IPS-NIHi7 (cell line): ENCODE measurements around the gene MYDGF.

Experiments
- DNase-seq: peaks from one replicate; pipeline ENCODE4 v3.0.0; 2012; ENCODE audit warnings: mixed read lengths; ENCODE audit errors: extremely low spot score

The MYDGF gene

DNA sequence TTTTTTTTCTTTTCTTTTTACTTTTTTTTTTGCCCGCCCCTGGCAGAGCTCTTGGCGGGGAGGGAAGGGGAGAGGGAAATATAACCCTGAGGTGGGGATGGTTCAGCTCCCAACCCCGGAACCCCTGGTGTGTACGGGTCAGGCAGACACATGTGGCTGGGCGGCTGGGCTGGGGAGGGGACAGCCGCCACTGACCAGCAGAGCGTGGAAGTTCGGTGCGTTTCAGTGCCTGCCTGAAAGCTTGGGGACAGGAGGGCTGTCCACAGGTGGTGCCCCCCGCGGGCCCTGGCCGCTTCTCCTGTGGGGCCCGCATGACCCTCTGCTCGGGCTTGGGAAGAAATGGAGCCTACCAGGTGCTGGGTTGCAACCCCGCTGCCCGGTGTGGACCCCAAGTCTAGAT, 5.2 kb upstream of the MYDGF start:
- DNase-seq, result no peak

DNA sequence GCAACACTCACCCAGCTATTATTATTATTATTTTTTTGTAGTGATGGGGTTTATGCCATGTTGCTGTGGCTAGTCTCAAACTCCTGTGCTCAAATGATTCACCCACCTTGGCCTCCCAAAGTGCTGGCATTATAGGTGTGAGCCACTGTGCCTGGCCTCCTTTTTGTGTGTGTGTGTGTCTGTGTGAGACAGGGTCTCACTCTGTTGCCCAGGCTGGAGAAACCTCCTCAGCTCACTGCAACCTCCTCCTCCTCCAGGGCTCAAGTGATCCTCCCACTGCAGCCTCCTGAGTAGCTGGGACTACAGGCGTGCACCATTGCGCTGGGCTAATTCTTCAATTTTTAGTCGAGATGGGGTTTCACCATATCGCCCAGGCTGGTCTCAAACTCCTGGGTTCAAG, 3.6 kb upstream of the MYDGF start:
- DNase-seq, result no peak

DNA sequence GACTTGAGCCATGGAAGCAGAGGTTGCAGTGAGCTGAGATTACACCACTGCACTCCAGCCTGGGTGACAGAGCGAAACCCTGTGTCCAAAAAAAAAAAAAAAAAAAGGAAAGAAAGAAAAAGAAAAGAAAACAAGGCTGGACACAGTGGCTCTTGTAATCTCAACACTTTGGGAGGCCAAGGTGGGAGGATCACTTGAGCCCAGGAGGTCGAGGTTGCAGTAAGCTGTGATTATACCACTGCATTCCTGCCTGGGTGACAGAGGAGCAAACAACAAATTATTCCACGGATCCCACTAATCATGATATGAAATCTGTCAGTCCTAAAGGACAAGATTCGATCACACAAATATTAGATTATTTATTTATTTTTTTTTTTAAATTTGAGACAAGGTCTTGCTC, 3.1 kb upstream of the MYDGF start:
- DNase-seq, result no peak

DNA sequence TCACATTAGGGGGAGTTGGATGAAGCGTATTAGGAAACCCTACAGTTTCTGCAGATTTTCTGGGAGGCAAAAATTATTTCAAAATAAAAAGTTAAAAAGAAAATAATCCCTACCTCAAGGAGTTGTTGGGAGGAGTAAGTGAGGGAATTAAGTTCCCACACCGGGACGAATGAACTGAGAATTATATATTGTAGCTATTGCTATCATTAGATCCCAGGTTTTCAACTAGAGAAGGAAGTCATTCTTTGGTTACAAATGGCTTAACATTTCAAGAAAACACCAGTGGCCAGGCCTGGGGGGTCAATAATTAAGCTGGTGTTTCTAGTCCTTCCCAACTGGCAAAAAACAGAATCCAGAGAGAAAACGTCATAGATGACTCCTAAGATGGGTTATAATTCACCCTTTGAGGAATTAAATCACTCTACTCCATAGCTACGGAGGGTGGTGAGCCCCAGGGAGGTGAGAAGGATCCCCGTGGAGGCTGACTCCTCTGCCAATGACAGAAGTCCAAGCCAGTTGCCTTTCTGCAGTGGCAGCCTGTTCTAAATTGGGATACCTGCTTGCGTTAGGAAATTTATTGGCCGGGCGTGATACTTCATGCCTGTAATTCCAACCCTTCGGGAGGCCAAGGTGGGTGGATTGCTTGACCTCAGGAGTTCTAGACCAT, 1.2 kb upstream of the MYDGF start:
- no peak for DNase-seq

DNA sequence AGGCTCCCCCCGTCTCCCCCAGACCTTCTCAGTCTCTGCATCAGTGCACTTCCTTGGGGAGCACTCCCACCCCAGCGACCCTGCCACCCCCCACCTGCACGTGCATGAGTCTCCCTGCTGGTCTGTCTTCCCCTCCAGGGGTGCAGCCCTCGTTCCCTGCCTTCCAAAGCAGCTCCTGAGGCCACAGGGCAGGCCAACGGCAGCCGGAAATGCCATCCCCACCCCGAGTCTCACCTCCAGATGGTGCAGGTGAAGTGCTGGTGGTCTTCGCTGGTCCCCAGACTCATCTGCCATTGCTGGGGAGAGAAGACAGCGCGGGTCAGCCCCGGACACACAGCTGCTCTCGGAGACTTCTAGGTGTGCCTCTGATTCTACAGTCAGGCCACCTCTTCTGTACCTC, 5.5 kb downstream of the MYDGF start:
- DNase-seq, result no peak

DNA sequence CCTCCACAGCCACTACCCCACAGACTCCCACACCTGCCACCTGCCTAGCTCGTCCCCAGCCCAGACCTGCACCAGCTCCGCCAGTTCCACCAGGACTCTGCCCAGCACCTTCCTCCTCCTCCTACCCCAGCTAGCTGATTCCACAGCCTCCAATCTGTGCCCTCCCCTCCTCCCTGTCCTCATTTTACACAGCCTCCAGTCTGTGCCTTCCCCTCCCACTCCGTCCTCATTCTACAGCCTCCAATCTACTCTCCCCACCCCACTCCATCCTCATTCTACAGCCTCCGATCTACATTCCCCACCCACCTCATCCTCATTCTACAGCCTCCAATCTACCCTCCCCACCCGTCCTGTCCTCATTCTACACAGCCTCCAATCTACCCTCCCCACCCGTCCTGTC, 7.3 kb downstream of the MYDGF start:
- no peak for DNase-seq

DNA sequence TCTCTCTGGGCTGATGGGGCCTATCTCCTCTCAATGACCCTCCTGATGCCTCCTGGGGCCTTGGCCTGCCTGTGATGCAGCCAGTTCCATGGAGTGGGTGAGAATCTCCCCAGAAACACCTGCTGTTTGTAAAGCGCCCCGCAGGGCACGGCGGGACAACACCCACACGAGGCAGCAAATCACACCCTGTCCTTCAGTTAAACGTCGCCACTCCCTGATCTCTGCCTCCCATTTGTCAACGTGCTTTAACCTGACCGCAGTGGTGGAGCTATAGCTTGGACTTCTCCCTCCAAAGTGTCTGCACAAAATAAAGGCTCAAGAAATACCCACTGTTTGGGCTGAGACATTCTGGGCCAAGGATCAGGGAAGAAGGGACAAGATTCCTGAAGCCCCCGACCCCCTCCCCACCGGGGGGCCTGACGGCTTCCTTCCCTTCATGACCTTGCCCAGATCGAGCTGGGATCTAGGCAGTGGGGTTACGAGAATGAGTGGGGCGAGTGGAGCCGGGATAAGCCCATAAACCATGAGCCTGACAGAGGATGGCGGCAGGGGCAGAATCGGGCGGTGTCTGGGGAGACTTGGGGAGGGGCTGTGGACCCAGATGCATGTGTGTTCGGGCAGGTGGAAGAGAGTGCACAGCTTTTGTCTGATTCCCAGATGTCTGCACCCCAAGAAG, 8.0 kb downstream of the MYDGF start:
- no peak for DNase-seq

DNA sequence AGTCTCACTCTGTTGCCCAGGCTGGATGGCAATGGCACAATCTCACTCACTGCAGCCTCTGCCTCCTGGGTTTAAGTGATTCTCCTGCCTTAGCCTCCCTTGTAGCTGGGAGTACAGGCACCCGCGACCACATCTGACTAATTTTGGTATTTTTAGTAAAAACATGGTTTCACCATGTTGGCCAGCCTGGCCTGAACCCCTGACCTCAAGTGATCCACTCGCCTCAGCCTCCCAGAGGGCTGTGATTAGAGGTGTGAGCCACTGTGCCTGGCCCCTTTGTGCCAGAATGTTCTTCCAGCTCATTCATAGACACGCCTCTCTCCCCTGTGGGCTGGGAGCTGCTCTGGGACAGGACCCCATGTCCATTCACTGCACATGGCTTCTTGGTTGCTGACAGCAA, 9.1 kb downstream of the MYDGF start:
- DNase-seq, result no peak

DNA sequence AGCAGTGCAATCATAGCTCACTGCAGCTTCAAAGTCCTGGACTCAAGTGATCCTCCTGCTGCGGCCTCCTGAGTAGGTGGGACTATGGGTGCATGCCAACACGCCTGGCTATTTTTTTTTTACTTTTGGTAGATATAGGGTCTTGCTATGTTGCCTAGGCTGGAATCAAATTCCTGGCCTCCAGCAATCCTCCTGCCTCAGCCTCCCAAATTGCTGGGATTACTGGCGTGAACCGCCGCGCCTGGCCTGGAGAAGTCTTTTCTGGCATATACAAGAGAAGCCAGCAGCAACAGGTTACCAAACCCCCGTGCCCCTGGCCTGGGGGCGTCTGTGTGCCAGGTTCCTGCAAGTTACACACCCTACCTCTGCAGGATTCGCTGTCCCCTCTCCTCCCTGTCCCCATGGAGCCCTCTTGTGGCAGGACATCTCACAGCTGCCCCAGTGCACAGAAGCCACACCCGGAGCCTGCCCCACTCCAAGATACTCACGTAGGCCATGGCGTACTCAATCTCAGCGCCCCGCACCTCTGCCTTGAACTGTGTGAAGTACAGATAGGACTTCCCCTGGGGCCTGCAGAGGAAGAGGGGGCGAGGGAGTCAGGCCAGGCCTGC, 9.9 kb downstream of the MYDGF start:
- peak; percentile 63 for DNase-seq

DNA sequence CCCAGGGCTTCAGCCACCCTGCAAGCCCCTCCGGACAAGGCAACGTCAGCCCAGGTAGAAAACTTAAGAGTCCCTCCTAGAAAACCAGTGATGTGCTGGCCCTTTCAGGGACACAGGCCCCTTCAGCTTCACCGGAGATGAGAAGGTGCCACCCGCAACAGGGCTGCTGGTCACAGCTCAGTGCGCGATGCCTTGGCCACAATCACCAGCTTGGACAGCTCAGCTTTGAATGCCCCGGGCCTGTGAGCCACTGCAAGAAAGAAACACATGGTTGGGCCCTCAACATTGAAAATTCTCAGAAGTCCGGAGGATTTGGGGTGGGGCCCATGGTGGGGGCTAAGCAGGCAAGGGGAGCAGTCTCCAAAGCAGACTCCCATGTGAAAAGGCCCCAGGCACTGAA, 12.3 kb downstream of the MYDGF start:
- no peak for DNase-seq

DNA sequence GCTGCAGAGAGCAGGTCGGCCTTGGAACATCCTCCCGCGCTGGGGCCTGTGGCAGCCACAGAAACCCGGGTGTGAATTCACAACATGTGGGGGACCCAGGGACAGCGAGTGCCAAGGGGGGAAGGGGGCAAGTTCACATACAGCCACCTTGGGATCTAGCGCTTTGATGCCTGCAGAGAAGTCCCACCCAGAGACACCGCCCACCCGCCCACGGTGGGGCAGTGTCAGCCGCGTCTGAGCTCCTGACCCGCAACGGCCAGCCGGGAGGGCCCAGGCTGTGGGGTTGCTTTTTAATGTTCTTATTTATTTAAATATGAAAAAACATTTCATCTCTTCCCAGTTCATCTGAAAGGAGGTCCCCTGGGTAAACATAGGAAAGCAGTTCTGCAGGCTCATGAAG, 12.9 kb downstream of the MYDGF start:
- DNase-seq, result no peak

DNA sequence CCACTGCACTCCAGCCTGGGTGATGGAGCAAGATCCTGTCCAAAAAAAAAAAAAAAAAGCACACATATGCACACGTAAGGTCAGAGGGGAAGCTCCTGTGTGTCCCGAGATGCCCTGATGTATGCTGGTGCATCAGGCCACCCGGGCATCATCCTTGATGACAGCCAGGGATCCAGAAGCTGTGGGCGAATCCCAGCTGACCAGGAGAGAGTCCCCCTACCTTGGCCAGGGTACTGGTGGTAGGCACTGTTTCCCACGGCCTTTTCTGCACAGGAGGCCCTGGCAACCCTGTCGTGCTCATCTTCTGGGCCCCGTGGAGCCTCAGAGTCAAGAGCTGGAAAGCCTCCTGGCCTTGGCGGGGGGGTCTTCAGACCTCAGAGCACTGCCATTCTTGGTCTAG, 14.0 kb downstream of the MYDGF start:
- DNase-seq, result no peak

DNA sequence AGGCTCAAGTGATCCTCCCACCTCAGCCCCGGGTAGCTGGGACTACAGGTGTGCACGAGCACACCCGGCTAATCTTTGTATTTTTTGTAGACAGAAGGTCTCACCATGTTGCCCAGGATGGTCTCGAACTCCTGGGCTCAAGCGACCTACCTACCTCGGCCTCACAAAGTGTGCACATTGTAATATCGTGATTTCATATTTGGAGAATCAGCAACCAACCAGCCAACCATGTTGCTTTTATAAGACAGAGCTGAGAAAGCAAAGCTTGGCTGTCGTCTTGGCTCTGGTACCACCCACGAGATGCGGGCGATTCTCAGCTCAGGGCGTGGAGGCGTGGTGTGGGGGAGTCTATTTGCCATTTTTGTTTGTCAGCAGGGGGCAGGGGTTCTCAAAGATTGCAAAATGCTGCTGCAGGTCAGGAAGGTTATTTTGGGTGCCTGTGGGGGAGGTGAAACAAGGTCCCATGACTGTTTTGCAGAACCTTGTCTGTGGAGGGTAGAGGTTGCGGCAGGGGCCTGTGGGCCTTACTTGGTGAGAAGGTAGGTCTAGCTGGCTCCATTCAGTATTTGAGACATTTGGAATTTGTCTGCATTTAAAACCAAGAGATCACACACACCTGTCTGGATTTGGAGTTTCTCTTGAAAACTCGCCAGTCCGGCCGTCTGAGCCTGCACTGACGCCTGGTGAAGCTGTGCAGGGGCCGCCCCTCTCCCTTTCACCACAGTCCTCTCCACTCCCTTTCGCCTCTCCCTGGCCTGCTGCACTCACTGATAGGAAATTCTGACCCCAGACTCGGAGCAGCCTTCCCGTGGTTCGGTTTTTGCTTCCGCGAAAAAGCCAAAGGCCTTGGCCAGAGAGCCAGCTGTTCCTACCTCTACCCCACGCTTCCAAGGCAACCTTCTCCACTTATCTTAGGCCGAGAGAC, 15.4 kb downstream of the MYDGF start:
- no peak for DNase-seq

DNA sequence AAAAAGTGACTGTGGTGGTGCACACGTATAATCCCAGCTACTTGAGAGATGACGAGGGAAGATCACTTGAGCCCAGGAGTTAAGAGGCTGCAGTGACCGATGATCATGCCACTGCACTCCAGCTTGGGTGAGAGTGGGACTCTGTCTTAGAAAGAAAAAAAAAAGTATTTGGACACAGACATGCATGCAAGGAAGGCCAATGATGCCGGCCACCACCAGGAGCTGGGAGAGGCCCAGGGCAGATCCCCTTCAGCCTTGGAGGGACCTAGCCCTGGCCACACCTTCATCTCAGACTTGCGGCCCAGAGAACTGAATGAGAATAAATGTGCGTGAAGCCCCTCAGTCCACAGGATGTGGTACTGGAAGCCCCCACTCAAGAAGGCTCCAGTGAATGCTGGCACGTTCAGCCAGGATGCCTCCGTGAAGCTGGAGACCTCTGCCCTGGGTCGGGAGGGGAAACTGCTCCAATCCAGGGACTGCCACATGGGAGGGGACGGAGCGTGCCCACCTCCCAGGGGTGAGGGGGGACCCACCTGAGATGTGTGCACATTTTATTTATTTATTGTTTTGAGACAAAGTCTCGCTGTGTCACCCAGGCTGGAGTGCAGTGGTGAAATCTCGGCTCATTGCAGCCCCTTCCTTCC, 16.2 kb downstream of the MYDGF start:
- DNase-seq, result no peak

DNA sequence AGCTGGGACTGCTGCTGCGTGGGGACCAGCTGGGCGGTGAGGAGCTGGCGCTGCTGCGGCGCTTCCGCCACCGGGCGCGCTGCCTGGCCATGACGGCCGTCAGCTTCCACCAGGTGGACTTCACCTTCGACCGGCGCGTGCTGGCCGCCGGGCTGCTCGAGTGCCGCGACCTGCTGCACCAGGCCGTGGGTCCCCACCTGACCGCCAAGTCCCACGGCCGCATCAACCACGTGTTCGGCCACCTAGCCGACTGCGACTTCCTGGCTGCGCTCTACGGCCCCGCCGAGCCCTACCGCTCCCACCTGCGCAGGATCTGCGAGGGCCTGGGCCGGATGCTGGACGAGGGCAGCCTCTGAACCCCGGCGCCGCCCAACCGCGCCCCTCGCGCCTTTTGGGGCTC, 18.1 kb downstream of the MYDGF start:
- no peak for DNase-seq

DNA sequence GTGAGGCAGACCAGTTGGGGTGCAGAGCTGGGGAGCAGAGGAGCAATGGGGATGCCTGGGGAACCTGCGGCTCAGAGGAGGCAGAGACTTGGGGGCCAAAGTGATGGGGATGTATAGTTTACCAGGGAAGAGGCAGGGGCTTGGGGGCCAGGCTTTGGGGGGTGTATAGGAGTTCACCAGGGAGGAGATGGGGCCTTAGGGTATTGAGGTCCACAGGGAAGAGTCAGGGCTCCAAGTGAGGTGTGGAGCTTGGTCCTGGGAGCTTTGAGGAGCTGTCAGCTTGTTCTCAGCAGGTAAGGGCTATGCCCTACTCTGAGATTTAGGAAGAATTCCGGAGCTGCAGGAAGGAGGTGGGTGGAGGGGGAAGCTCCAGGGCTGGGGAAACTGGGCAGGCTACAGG, 20.0 kb downstream of the MYDGF start:
- DNase-seq, result no peak

DNA sequence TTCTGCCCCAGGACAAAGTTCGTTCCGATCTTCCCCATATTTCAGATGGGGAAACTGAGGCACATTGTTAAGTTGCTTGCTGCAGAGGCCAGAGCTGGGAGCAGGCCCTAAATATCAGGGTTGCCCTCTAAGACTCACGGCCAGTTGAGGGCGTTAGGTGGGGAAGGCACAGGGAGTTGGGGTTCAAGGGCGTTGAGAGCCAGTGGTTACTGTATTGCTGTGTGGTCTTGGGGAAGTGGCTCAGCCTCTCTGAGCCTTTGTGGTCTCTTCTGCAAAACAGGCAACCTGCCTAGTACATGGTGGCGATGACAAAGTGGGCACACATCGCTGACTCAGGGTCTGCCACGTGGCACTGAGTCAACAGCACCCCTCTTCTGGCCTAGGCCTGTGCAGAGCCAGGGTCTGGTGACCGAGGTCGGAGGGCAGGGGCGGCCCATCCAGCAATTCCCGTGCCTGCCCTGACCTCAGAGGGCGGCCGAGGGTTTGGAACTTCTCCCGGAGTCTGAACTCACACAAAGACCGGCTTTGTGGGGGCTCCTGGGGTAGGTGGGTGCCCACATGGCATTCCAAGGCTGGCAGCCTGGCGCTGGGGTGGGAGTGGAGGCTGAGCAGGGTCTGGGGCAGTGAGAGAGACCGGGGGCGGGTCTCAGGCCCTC, 20.6 kb downstream of the MYDGF start:
- no peak for DNase-seq

DNA sequence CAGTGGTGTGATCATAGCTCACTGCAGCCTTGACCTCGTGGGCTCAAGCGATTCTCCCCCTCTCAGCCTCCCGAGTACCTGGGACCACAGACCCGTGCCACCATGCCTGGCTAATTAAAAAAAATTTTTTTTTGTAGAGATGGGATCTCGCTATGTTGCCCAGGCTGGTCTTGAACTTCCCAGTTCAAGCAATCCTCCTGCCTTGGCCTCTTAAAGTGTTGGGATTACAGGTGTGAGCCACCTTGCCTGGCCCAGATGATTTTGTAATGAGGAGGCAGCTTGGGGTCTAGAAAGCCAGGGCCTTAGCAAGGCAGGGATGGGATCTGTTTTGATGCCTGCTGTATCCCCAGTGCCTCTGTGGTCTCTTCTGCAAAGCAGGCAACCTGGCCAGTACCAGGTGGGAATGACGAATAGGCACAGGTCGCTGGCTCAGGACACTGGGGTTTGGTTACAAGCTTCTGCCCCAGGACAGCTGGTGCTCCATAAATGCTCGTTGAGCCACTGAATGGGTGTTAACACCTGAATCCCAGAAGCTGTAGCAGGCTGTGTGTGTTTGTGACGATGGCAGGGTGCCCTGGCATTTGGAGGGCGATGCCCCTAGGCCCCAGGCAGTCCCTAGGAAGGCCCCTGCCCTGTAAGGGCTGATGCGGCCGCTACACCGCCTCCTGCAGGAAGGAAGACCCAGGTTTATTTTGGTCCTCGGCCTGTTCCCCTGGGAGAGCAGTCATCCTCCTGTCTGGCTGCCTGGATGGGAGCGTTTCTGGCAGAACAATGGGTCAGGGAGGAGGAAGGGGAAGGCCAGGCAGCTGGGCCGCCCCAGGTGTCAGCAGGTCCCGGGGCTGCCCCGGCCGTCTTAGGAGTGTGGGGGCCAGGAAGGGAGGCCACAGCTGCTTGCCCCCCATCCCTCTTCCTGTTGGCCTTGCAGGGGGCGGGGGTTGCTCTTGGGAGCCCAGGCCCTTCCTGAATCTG, 22.2 kb downstream of the MYDGF start:
- DNase-seq, result no peak

DNA sequence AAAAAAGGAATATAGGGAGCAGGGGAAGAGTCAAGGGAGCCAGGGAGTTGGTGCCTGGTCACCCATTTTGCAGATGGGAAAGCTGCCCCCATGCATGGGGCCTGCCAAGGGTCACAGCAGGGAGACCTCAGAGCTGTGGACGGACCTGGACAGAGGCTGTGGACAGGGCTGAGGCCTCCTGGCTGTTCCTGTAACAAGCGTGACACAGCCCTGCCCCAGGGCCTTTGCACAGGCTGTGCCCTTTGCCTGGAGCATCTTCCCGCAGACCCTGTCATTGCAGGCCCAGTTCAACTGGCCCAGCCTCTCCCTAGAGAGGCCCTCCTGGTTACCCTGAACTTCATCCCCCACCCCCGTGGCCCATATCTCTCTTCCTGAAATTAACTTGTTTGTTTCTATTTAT, 24.4 kb downstream of the MYDGF start:
- DNase-seq, result no peak

DNA sequence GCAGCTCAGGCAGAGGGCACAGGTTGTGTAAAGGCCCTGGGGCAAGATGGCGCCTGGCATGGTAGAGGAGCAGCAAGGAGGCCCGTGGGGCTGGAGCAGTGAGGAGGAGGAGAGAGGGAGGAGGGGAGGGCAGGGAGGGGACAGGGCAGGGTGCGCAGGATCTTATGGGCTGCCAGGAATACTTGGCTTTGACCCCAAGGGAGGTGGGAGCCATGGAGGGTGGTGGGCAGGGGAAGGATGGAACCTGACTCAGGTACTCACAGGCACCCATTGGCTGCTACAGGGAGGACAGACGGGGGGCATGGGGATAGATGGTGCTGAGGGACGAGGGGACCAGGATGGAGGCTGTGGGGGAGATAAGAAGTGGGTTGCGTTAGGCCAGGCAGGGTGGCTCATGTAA, 27.5 kb downstream of the MYDGF start:
- DNase-seq, result no peak
